Upper lobe of left lung (tissue), 4 donors: ENCODE data around the gene HDAC8.

Experiments
- CTCF ChIP-seq, 6 experiments: fragments of 450-650 bp in 4 of 6; fragments of 200-600 bp in 2 of 6; sonication (generic) in 2 of 6; IDR thresholded peaks; one replicate each; pipeline ENCODE4 v1.5.1; 2016 to 2019; ENCODE audit warnings: antibody characterized with exemption in 6 of 6
- POLR2A ChIP-seq, 4 donors: fragments of 450-650 bp; IDR thresholded peaks; one replicate each; pipeline ENCODE4 v1.5.1; 2016 to 2017; ENCODE audit warnings: antibody characterized with exemption in 4 of 4, mild to moderate bottlenecking in 2 of 4

- TF ChIP-seq POLR2A (IDR thresholded peaks at IDR 0.05) (no peak), CTCF (IDR thresholded peaks at IDR 0.05) (peak in 1 of 6 experiments; percentile 20)
Measured at GRCh38 chrX:72297953-72298730, 274.5 kb downstream of the HDAC8 start.
